ENCODE measurements around the gene DBF4B. TPM values are rescaled to one million over a fixed set of nuclear protein-coding genes. Genes with fewer than 3 reads are reported as not detected.

The DBF4B gene
- total RNA-seq, 3 donors from 2014 or later (not counting 1 experiment from before 2014, with no cell fraction given), result 3.0 to 4.1 (median 4.1) TPM

- Histone ChIP-seq H3K27ac (ENCODE audit: low read length) (no peak overlapping the region), H3K4me1 (ENCODE audit: control insufficient read depth, insufficient read depth, low read length) (no peaks in the 10 kb centered on the region), H3K4me3 (ENCODE audit: low read length) (no peak overlapping the region), H3K27me3 (ENCODE audit: control insufficient read depth, insufficient read depth, low read length) (no peaks in the 10 kb centered on the region), H3K36me3 (ENCODE audit: control insufficient read depth, insufficient read depth, low read length) (no peaks in the 10 kb centered on the region), H3K9me3 (ENCODE audit: control insufficient read depth, insufficient read depth, low read length) (no peaks in the 10 kb centered on the region)
- ATAC-seq, result no peak
- H3K36me3 Mint-ChIP-seq, result no peaks in the 10 kb centered on the region
- no peaks in the 10 kb centered on the region for H3K9me3 Mint-ChIP-seq
- no peak for DNase-seq
- H3K4me3 Mint-ChIP-seq, result no peak overlapping the region
- 92% methylated on average over 18 of the region's 18 CpGs for WGBS (ENCODE audit: insufficient coverage)
- H3K27ac Mint-ChIP-seq, result no peak overlapping the region
- no peak for TF ChIP-seq CTCF (IDR thresholded peaks at IDR 0.05)
- no peaks in the 10 kb centered on the region for H3K4me1 Mint-ChIP-seq
- peaks cover 0 to 3% of the 10 kb centered on the region in 2 donors for H3K27me3 Mint-ChIP-seq (ENCODE audit: low read depth in 2 of 2)
- intact Hi-C loops (cut with micrococcal nuclease), result no loop called here
These were observed 85.7 kb downstream of the DBF4B start for GRCh38 chr17:44793885-44794842.

GRCh38 chr17:44794851-44795413 is 86.5 kb downstream of the DBF4B start:
- intact Hi-C loops (cut with micrococcal nuclease), result no loop called here
- Mint-ChIP-seq H3K4me3 (no peak overlapping the region), H3K27me3 (ENCODE audit: low read depth in 2 of 2) (peaks cover 0 to 3% of the 10 kb centered on the region in 2 donors), H3K9me3 (no peaks in the 10 kb centered on the region), H3K4me1 (no peaks in the 10 kb centered on the region), H3K27ac (no peak overlapping the region), H3K36me3 (no peaks in the 10 kb centered on the region)
- no peak overlapping the region for H3K27ac ChIP-seq (ENCODE audit: low read length)
- no peaks in the 10 kb centered on the region for H3K27me3 ChIP-seq (ENCODE audit: control insufficient read depth, insufficient read depth, low read length)
- no peak overlapping the region for H3K4me3 ChIP-seq (ENCODE audit: low read length)
- no peak for TF ChIP-seq CTCF (IDR thresholded peaks at IDR 0.05)
- DNase-seq, result no peak
- H3K4me1 ChIP-seq (ENCODE audit: control insufficient read depth, insufficient read depth, low read length), result no peaks in the 10 kb centered on the region
- H3K36me3 ChIP-seq (ENCODE audit: control insufficient read depth, insufficient read depth, low read length), result no peaks in the 10 kb centered on the region
- no peak for ATAC-seq
- 73% methylated on average over 9 of the region's 10 CpGs for WGBS (ENCODE audit: insufficient coverage)
- H3K9me3 ChIP-seq (ENCODE audit: control insufficient read depth, insufficient read depth, low read length), result no peaks in the 10 kb centered on the region

DNA sequence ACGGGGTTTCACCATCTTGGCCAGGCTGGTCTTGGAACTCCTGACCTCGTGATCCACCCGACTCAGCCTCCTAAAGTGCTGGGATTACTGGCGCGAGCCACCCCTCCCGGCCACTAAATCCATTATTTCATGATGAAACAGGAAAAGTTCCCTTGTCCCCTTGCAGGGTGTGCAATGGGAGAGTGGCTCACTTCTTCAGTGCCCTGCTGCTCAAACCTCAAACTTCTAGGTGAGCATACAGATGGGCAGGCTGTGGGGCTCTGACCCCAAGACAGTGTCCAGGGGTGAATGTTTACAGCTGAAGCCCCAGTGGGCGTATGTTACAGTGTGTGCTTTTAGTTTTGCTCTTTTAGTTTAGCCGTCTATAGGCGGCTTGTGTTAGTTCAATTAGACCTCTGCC is 87.0 kb downstream of the DBF4B start:
- no peak overlapping the region for H3K27ac Mint-ChIP-seq
- Histone ChIP-seq H3K4me1 (ENCODE audit: control insufficient read depth, insufficient read depth, low read length) (no peaks in the 10 kb centered on the region), H3K27me3 (ENCODE audit: control insufficient read depth, insufficient read depth, low read length) (no peaks in the 10 kb centered on the region)

More for the DNA sequence above, 87.0 kb downstream of the DBF4B start:
- H3K36me3 Mint-ChIP-seq, result no peaks in the 10 kb centered on the region
- DNase-seq (no peak), ATAC-seq (no peak)
- no peaks in the 10 kb centered on the region for H3K4me1 Mint-ChIP-seq
- no peaks in the 10 kb centered on the region for H3K9me3 Mint-ChIP-seq
- no peak for TF ChIP-seq CTCF (IDR thresholded peaks at IDR 0.05)
- Histone ChIP-seq H3K9me3 (ENCODE audit: control insufficient read depth, insufficient read depth, low read length) (no peaks in the 10 kb centered on the region), H3K27ac (ENCODE audit: low read length) (no peak overlapping the region), H3K4me3 (ENCODE audit: low read length) (no peak overlapping the region), H3K36me3 (ENCODE audit: control insufficient read depth, insufficient read depth, low read length) (no peaks in the 10 kb centered on the region)
- no peak overlapping the region for H3K4me3 Mint-ChIP-seq
- 90% methylated on average over 9 of the region's 9 CpGs for WGBS (ENCODE audit: insufficient coverage)
- intact Hi-C loops (cut with micrococcal nuclease), result no loop called here
- peaks cover 0 to 3% of the 10 kb centered on the region in 2 donors for H3K27me3 Mint-ChIP-seq (ENCODE audit: low read depth in 2 of 2)

Data from natural killer cell (primary cell).